Measurements from ENCODE around the gene PCNX1.

PCNX1 gene

GRCh38 chr14:71163050-71163841 lies 256.0 kb downstream of the PCNX1 start:
- no peak for DNase-seq (ENCODE audit: low read depth in 2 of 2)

- no peak for DNase-seq (ENCODE audit: low read depth in 2 of 2)
Measured at GRCh38 chr14:71163842-71164629, 256.8 kb downstream of the PCNX1 start.
